BJ (cell line): ENCODE results near the gene ABCC9. TPM values are rescaled to one million over a fixed set of nuclear protein-coding genes. Genes with fewer than 3 reads are reported as not detected.
A peak's percentile ranks its signal among the peaks of the same experiment; 100 is the strongest.
"Not testable (repeated sequence)": the region's sequence is repeated elsewhere in the genome, so short reads cannot be mapped to it uniquely, and the experiment has no call there.

Experiments
- CTCF ChIA-PET: fragments of 350-600 bp; formaldehyde crosslinking; extraction: SDS; loops from one replicate; lab custom pipeline; 2021; ENCODE audit warnings: antibody characterized with exemption, inconsistent platforms; lab: Yijun Ruan, JAX
- POLR2A ChIA-PET: fragments of 300-600 bp; sonication (Branson Sonifier 250); formaldehyde crosslinking; extraction: SDS; loops from one replicate; lab custom pipeline; 2021; ENCODE audit warnings: antibody characterized with exemption; lab: Charles Lee
- DNase-seq: peaks from one replicate; pipeline ENCODE4 v3.0.0-alpha.2; 2011; ENCODE audit warnings: low read depth
- H3K27me3 ChIP-seq: 2 replicates; pipeline ENCODE4 v1.6.0; 2011; ENCODE audit warnings: low read length; ENCODE audit not compliant: control insufficient read depth, insufficient read depth
- H3K36me3 ChIP-seq: 2 replicates; pipeline ENCODE4 v1.5.1; 2011; ENCODE audit warnings: low read length; ENCODE audit not compliant: control insufficient read depth, insufficient read depth
- H3K4me3 ChIP-seq: 2 replicates; pipeline ENCODE4 v1.5.1; 2011; ENCODE audit warnings: low read depth, mild to moderate bottlenecking, control low read depth, low read length
- CTCF ChIP-seq: IDR thresholded peaks from 2 replicates; pipeline ENCODE4 v1.5.1; 2011; ENCODE audit warnings: low read depth, mild to moderate bottlenecking, control low read depth, inconsistent platforms, low read length, moderate library complexity; ENCODE audit not compliant: insufficient read depth
- polyA plus RNA-seq: library from polyadenylated mRNA; depleted of rRNA; stranded (reverse); fragments of >200 nt; gene quantifications from 2 replicates; pipeline ENCODE4 v1.2.3, GENCODE V29; 2011

Gene ABCC9
- polyA plus RNA-seq, 1 experiment, result 5.9 TPM

GRCh38 chr12:21786041-21786531 lies 155.1 kb downstream of the ABCC9 start:
- no peaks in the 10 kb centered on the region for H3K27me3 ChIP-seq
- CTCF ChIA-PET, result interaction anchor here (0.7 kb wide), 1 partner anchor 19 kb away, joined by 3 read pairs; no protein-coding TSS in a partner anchor
- DNase-seq, result no peak
- no peak for TF ChIP-seq CTCF
- POLR2A ChIA-PET, result no interaction called here
- H3K4me3 ChIP-seq, result no peak overlapping the region
- H3K36me3 ChIP-seq, result no peaks in the 10 kb centered on the region

GRCh38 chr12:21782723-21783122 lies 158.5 kb downstream of the ABCC9 start:
- DNase-seq, CTCF ChIA-PET, POLR2A ChIA-PET, H3K27me3 ChIP-seq, H3K36me3 ChIP-seq, H3K4me3 ChIP-seq: not testable (repeated sequence)

GRCh38 chr12:21780786-21781185 lies 160.4 kb downstream of the ABCC9 start:
- TF ChIP-seq CTCF, result no peak
- no peaks in the 10 kb centered on the region for H3K36me3 ChIP-seq
- ChIA-PET CTCF (no interaction called here), POLR2A (no interaction called here)
- H3K4me3 ChIP-seq, result no peak overlapping the region
- no peak for DNase-seq
- no peaks in the 10 kb centered on the region for H3K27me3 ChIP-seq

- Histone ChIP-seq H3K36me3 (no peaks in the 10 kb centered on the region), H3K27me3 (no peaks in the 10 kb centered on the region), H3K4me3 (no peak overlapping the region)
- no peak for TF ChIP-seq CTCF
- CTCF ChIA-PET, result no interaction called here
- POLR2A ChIA-PET, result no interaction called here
- DNase-seq, result no peak
Measured at GRCh38 chr12:21776175-21776574, 165.1 kb downstream of the ABCC9 start.

GRCh38 chr12:21775133-21775820 lies 165.9 kb downstream of the ABCC9 start:
- Histone ChIP-seq H3K36me3 (no peaks in the 10 kb centered on the region), H3K27me3 (no peaks in the 10 kb centered on the region), H3K4me3 (peak overlapping the region; percentile 60)
- DNase-seq, result no peak
- POLR2A ChIA-PET, result no interaction called here
- CTCF ChIA-PET, result no interaction called here
- TF ChIP-seq CTCF, result no peak
